ENCODE results near the gene UBTD2.

DNA sequence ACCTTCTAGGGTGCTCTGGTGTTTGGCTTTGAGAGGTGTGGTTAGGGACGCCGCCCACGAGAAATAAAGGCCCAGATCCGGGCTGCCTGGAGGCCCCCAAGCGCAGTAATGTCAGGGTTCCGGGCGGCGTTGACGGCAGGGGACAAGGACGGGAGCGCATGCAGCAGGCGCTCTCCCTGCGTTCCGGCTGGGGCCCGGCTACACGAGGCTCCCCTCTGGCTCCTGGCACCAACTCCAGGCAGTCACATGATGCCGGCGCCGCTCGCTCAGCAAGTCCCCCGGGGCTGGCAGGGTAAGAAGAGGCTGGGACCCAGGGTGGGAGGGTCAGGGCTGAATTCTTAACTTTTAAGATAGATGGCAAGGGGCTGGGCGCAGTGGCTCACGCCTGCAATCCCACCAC, 28.1 kb downstream of the UBTD2 start:
- no peak for TF ChIP-seq EZH2 (IDR thresholded peaks at IDR 0.05; ENCODE audit: borderline replicate concordance, low read depth, low read length, severe bottlenecking)
- TF ChIP-seq, protein P1, sequence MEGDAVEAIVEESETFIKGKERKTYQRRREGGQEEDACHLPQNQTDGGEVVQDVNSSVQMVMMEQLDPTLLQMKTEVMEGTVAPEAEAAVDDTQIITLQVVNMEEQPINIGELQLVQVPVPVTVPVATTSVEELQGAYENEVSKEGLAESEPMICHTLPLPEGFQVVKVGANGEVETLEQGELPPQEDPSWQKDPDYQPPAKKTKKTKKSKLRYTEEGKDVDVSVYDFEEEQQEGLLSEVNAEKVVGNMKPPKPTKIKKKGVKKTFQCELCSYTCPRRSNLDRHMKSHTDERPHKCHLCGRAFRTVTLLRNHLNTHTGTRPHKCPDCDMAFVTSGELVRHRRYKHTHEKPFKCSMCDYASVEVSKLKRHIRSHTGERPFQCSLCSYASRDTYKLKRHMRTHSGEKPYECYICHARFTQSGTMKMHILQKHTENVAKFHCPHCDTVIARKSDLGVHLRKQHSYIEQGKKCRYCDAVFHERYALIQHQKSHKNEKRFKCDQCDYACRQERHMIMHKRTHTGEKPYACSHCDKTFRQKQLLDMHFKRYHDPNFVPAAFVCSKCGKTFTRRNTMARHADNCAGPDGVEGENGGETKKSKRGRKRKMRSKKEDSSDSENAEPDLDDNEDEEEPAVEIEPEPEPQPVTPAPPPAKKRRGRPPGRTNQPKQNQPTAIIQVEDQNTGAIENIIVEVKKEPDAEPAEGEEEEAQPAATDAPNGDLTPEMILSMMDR (IDR thresholded peaks at IDR 0.05; ENCODE audit: borderline replicate concordance, extremely low read depth, low read length, poor library complexity, severe bottlenecking), result no peak
